Measurements from ENCODE around the gene SAMD4A. TPM values are rescaled to one million over a fixed set of nuclear protein-coding genes. Genes with fewer than 3 reads are reported as not detected.

Gene SAMD4A
- total RNA-seq, 1 experiment from 2014 or later, result 18.3 TPM

DNA sequence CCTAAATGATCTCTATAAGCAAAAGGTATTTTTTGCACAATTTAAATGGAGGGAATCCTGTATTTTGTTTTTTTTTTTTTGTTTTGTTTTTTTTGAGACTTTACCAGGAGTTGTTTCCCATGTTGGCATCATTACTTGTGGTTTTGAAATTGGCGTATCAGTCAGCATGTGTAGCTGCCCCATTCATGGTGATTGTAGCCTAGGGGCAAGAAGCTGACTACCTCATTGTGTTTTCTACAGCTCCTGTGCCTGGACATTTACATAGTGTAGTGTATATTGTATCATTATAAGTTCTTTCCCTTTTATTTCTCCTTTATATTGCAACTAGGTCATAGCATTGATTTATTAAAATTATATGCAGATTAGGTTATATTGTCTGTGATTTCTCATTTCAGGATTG, 24.5 kb downstream of the SAMD4A start:
- H3K36me3 ChIP-seq (ENCODE audit: low read depth), result peaks cover 8% of the 10 kb centered on the region; the same call in 1 of the 2 replicates
- H3F3A ChIP-seq (ENCODE audit: insufficient read depth, low read depth), result peaks cover 8% of the 10 kb centered on the region; the same call in 1 of the 2 replicates
- intact Hi-C loops (cut with micrococcal nuclease; ENCODE audit: unreplicated experiment), result no loop called here
- peaks cover 26% of the 10 kb centered on the region for H3K4me1 ChIP-seq (replicated peaks; ENCODE audit: insufficient read depth)
- H4K20me1 ChIP-seq (ENCODE audit: insufficient read depth), result peaks cover 2% of the 10 kb centered on the region; the same call in 1 of the 2 replicates
- no peak overlapping the region; the same call in 1 of the 2 replicates for H3K4me2 ChIP-seq
- no peak for TF ChIP-seq EZH2 (IDR thresholded peaks at IDR 0.05; ENCODE audit: low read depth)
- TF ChIP-seq, protein P1, sequence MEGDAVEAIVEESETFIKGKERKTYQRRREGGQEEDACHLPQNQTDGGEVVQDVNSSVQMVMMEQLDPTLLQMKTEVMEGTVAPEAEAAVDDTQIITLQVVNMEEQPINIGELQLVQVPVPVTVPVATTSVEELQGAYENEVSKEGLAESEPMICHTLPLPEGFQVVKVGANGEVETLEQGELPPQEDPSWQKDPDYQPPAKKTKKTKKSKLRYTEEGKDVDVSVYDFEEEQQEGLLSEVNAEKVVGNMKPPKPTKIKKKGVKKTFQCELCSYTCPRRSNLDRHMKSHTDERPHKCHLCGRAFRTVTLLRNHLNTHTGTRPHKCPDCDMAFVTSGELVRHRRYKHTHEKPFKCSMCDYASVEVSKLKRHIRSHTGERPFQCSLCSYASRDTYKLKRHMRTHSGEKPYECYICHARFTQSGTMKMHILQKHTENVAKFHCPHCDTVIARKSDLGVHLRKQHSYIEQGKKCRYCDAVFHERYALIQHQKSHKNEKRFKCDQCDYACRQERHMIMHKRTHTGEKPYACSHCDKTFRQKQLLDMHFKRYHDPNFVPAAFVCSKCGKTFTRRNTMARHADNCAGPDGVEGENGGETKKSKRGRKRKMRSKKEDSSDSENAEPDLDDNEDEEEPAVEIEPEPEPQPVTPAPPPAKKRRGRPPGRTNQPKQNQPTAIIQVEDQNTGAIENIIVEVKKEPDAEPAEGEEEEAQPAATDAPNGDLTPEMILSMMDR (conservative IDR thresholded peaks at IDR 0.05), result no peak
- ChIA-PET CTCF (no interaction called here), POLR2A (ENCODE audit: unreplicated experiment) (interaction anchor here (0.7 kb wide), 1 partner anchor 24 kb away, joined by 9 read pairs; the partner anchor contains the start of gene SAMD4A)
- no peaks in the 10 kb centered on the region for H3K9me3 ChIP-seq (ENCODE audit: insufficient read depth, low read depth)
- BruUV-seq (replicated peaks), result no TSS peak
- H2AFZ ChIP-seq, result no peak overlapping the region
- H3K79me2 ChIP-seq (ENCODE audit: low read depth), result peaks cover 54% of the 10 kb centered on the region
- no peak overlapping the region for H3K4me3 ChIP-seq
- H3K27me3 ChIP-seq (ENCODE audit: insufficient read depth, low read depth), result no peaks in the 10 kb centered on the region
- DNase-seq, result peak in 1 of 2 experiments; percentile 44
- no peaks in the 10 kb centered on the region for H3K9me2 ChIP-seq (ENCODE audit: insufficient read depth)
- no peak overlapping the region for H3K27ac ChIP-seq

DNA sequence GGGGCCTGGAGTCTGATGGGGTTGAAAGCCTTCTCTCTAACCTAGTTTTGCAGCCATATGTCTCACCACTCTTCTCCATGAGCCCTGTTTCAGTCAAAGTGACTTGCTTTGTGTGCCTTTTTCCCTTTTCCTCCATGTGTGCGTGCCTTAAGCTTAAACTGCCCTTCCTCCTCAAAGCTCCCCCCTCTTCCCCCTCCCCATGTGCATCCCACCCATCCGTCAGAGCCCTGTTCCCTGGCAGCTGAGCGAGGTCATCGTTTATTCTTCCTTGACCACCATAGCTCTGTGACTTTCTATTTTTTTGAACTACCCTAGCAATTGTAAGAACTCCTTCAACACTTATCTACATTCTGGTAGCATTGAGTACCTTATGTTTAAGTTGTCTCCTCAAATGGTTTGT, 24.9 kb downstream of the SAMD4A start:
- no peak for TF ChIP-seq EZH2 (IDR thresholded peaks at IDR 0.05; ENCODE audit: low read depth)
- TF ChIP-seq, protein P1 (conservative IDR thresholded peaks at IDR 0.05), result no peak
- Histone ChIP-seq H3K4me3 (no peak overlapping the region), H4K20me1 (ENCODE audit: insufficient read depth) (0 out of 2 replicates have a peak, but pooled peaks cover 2% of the 10 kb centered on the region), H3F3A (ENCODE audit: insufficient read depth, low read depth) (peaks cover 8% of the 10 kb centered on the region; the same call in 1 of the 2 replicates), H3K9me2 (ENCODE audit: insufficient read depth) (no peaks in the 10 kb centered on the region), H3K27ac (no peak overlapping the region), H3K27me3 (ENCODE audit: insufficient read depth, low read depth) (no peaks in the 10 kb centered on the region), H3K4me1 (replicated peaks; ENCODE audit: insufficient read depth) (peaks cover 26% of the 10 kb centered on the region), H2AFZ (no peak overlapping the region), H3K4me2 (no peak overlapping the region; the same call in 1 of the 2 replicates), H3K36me3 (ENCODE audit: low read depth) (peaks cover 8% of the 10 kb centered on the region; the same call in 1 of the 2 replicates), H3K79me2 (ENCODE audit: low read depth) (peaks cover 54% of the 10 kb centered on the region), H3K9me3 (ENCODE audit: insufficient read depth, low read depth) (no peaks in the 10 kb centered on the region)
- no TSS peak for BruUV-seq (replicated peaks)
- ChIA-PET CTCF (no interaction called here), POLR2A (ENCODE audit: unreplicated experiment) (interaction anchor here (0.7 kb wide), 1 partner anchor 25 kb away, joined by 9 read pairs; the partner anchor contains the start of gene SAMD4A)
- intact Hi-C loops (cut with micrococcal nuclease; ENCODE audit: unreplicated experiment), result no loop called here
- DNase-seq, result no peak

DNA sequence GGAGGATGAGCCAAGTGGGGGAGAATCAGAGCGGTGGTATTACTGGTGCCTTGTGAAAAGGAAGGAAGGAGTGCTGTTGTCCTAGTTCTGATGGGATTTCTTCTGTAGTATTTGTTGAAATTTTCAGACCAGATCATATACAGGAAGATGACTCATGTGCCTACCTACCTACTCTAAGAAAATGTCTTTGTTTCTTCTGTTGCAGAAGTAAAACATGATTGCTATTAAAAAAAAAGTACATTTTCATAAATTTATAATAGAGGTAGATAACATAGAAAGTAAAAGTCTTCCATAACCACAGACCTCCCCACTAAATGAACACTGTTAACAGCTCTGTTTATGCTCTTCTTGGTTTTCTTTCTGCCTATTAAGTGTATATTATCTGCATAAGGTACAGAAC, 26.9 kb downstream of the SAMD4A start:
- no peak overlapping the region for H2AFZ ChIP-seq
- ChIA-PET CTCF (interaction anchor here (0.6 kb wide), 1 partner anchor 25 kb away, joined by 5 read pairs; no protein-coding TSS in a partner anchor), POLR2A (ENCODE audit: unreplicated experiment) (no interaction called here)
- TF ChIP-seq, protein P1 (conservative IDR thresholded peaks at IDR 0.05), result no peak
- no peak for TF ChIP-seq EZH2 (IDR thresholded peaks at IDR 0.05; ENCODE audit: low read depth)
- no peaks in the 10 kb centered on the region for H3K9me2 ChIP-seq (ENCODE audit: insufficient read depth)
- no TSS peak for BruUV-seq (replicated peaks)
- peaks cover 28% of the 10 kb centered on the region for H3K4me1 ChIP-seq (replicated peaks; ENCODE audit: insufficient read depth)
- H3K27me3 ChIP-seq (ENCODE audit: insufficient read depth, low read depth), result no peaks in the 10 kb centered on the region
- H3K79me2 ChIP-seq (ENCODE audit: low read depth), result peaks cover 53% of the 10 kb centered on the region
- intact Hi-C loops (cut with micrococcal nuclease; ENCODE audit: unreplicated experiment), result no loop called here
- H3K27ac ChIP-seq, result peak overlapping the region; percentile 18; the same call in 1 of the 2 replicates
- no peak overlapping the region for H3K4me3 ChIP-seq
- peaks cover 8% of the 10 kb centered on the region; the same call in 1 of the 2 replicates for H3K36me3 ChIP-seq (ENCODE audit: low read depth)
- H3K9me3 ChIP-seq (ENCODE audit: insufficient read depth, low read depth), result no peaks in the 10 kb centered on the region
- no peak overlapping the region for H3K4me2 ChIP-seq
- H3F3A ChIP-seq (ENCODE audit: insufficient read depth, low read depth), result 0 out of 2 replicates have a peak, but pooled peaks cover 8% of the 10 kb centered on the region
- DNase-seq, result no peak
- 0 out of 2 replicates have a peak, but pooled peaks cover 2% of the 10 kb centered on the region for H4K20me1 ChIP-seq (ENCODE audit: insufficient read depth)

Data from PC-9 (cell line).